Activated gamma-delta T cell (primary cell): Measurements from ENCODE around the gene RPTOR.

ENCODE experiments used
- DNase-seq: peaks from one replicate; lab custom pipeline; 2025; lab: John Stamatoyannopoulos, UW

The RPTOR gene

DNA sequence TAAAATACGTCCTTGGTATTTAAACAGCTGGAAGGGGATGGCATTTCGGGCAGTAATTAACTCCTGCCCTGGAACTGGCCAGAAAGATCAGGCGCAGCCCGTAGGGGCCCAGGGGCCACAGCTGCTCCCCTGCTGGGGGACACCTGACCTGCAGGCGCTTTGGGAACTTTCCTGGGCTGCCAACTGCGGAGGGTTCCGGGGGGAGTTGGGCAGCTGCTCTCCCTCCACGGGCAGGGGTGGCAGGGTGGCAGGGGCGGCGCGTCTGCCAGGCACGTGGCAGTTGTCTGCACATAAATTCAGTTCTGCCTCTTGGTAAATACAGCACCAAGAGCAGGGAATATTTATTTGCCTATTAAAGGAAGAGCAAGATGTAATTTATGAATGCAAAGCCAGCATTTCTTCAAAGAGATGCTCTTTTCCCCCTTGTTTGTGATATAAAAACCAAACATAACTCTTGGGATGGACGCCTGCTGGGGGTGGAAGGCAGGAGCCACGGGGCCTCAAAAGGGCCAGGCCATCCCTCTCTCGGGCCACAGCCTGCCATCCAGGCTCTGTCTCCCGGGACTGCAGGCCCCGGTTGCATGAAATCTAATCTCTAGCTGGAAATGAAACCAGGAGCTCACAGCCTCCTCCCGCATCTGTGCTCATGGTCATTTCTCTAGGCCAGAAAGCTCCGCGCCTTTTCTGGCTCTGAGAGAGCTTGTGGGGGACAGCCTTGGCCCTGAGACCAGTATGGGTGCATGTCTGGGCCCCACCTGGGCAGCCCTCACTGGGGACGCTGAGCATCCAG lies 417.1 kb downstream of the RPTOR start:
- DNase-seq: no peak

DNA sequence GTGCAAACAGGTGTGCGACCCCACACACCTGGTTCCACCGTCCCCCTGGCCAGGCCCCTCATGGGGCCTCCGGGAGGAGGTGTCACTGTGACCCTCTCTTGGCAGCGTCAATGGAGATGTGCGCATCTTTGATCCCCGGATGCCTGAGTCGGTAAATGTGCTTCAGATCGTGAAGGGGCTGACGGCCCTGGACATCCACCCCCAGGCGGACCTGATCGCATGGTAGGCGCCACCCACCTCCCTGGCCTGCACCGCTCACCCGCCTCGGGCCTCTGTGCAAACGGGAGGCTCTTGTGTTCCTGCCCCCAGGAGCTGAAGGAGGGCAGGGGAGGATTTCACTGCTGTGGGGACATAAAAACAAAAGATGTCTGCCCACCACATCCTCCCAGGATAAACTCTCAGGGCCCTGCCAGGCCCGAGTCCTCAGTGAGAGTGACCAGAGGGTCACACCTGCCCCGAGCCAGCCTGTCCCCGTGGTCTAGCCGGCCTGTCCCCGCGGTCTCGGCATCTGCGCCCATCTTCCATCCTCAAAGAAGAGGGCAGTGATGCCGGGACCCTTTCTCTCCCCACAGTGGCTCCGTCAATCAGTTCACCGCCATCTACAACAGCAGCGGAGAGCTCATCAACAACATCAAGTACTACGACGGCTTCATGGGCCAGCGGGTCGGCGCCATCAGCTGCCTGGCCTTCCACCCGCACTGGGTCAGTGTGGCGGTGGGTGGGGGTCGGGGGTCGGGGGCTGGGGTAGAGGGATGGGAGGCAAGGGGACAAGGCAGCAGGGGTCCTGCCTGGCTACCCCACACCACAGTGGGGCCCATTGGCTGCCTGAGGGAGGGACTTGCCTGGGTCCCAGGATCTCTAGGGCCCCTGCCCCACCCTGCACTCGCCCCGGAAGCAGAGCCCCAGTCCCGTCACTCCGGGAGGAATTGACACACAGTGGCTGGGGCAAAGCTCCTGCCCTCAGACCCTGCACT lies 418.0 kb downstream of the RPTOR start:
- no peak for DNase-seq

GRCh38 chr17:80963812-80964543 lies 419.3 kb downstream of the RPTOR start:
- no peak for DNase-seq

- DNase-seq: no peak
Observed at GRCh38 chr17:80964544-80964856, 419.9 kb downstream of the RPTOR start.

GRCh38 chr17:80964859-80965580 lies 420.4 kb downstream of the RPTOR start:
- DNase-seq: no peak

GRCh38 chr17:80965606-80966005 lies 421.0 kb downstream of the RPTOR start:
- no peak for DNase-seq

DNA sequence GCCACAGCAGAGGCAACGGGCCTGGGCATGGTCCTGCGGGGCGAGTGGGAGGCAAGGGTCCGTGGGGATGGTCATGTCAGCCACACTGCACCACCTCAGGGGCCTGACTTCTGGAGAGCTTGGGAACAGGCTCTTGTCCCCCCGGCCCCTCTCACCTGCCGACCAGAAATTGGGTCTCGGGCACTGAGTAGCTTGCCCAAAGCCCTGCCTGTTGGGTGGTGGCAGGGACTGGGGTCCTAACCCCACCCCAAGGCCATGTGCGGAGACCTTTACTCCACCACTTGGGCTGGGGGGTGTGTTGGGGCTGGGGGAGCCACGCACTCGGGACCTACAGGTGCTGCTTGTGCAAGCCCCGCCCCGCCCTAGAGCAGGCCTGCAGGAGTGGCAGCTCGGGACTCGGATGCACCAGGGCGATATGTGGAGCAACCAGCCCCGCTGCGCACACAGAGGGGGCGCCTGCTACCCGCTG lies 422.8 kb downstream of the RPTOR start:
- DNase-seq: no peak

- DNase-seq: no peak
Observed at GRCh38 chr17:80968602-80969029, 424.0 kb downstream of the RPTOR start.

DNA sequence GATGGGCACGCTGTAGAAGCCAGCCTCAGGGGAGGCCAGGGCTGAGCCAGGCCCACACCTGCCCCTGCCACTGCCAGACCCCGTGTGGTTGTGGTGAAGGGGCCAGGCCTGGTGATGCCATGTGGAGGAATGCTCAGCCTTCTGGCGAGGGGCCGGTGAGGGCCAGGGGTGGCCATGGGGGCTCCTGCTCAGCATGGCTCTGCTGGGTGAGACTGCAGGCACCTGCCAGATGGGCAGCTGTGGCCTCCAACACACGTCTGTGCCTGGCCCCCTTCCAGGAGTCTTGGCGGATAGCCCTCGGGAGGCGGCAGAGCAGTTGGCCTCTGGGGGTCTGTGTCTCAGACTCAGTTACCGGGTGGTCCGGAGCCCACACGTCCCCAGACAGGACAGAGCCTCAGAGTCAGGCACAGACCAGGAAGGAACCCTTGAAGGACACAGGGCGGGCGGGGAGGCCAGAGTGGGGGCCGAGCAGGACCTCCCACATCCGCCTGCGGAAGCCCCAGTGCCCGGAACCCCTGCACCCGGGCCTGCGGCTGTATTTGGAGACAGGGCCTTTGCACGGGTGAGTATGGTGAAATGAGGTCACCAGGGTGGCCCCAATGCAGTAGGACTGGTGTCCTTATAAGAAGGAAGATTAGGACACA lies 424.5 kb downstream of the RPTOR start:
- DNase-seq: no peak

DNA sequence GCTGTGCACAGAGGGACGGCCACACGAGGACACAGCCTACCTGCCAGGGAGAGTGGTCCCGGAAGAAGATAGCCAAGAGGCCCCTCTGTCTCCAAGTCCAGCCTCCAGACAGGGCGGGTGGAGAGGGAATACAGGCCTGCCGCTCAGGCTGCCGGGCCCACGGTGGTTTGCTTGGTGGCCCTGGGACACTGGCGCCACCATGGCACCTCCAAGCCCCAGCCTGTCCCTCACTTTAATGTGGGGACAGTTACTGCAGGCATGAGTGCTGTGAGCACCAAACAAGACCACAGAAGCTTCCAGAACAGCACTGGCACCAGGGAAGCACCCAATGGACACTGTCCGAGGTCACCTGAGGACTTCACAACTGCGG lies 425.0 kb downstream of the RPTOR start:
- no peak for DNase-seq

DNA sequence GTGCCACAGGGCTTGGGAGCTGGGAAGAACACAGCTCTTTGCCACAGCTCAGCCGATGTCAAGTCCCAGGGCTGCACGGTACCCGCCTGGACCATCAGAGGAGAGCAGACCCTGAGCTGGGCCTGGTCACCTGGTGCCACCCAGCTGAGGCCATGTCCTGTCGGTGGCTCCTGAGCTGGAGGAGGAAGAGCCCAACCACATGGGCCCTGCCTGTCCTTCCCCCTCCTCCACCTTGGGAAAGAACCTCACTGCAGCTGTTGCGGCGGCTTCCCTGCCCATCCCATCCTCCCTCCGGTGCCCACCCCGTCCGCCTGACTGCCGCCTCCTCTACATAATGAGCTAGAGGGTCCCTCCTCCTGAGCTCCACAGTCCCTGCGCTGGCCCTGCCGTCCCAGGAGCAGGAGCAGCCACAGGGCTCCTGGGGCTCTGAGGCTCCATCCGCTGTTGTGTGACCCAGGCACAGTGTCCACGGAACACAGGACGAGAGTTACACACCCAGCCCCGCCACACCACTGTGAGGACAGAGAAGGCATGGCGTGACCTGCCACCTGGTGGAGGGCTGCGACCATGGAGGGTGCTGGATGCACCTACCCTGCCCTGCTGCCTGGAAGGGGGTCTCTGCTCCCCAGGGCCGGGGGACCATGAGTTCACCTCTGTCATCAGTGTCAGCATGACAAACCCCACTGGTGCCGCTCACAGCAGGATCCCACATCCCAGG lies 425.6 kb downstream of the RPTOR start:
- no peak for DNase-seq

- no peak for DNase-seq
Observed at GRCh38 chr17:80970762-80971703, 426.4 kb downstream of the RPTOR start.

DNA sequence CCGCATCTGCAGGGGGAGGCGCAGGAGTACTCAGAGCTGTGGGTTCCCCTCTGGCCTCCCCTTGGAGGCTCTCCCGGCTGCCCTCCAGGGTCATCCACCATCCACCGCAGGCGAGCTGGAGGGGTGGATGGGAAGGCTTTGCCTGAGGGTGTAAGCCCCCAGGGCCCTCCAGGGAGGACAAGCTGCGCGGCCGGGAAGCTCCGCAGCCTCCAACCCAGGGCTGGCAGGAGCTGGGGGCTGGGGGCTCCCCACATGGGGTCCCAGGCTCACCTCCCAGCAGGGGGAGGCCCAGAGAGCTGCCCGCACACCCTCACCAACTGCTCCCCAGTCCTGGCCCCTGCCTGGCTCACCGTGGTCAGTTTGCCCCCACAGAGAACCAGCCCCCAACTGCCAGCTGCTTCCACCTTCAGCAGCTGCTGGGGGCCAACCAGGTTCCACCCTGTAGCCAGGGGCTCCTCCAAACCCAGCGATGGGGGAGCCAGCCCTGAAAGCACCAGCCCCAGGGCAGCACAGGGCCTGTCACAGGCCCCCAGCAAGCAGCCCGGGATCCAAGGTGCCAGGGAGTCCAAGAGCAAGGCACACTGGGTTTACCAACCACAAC lies 427.2 kb downstream of the RPTOR start:
- no peak for DNase-seq

GRCh38 chr17:80976701-80977100 lies 432.1 kb downstream of the RPTOR start:
- DNase-seq: no peak

GRCh38 chr17:80977172-80977571 lies 432.5 kb downstream of the RPTOR start:
- DNase-seq: no peak

GRCh38 chr17:80978499-80979497 lies 434.2 kb downstream of the RPTOR start:
- DNase-seq: no peak

- DNase-seq: no peak
Observed at GRCh38 chr17:80979547-80980378, 435.1 kb downstream of the RPTOR start.
